GM12874 (cell line): ENCODE results near the gene NOL3.

Source experiments
- TF ChIP-seq, protein P1 (sequence below): IDR thresholded peaks from 2 replicates; pipeline ENCODE4 v1.5.1; 2011; ENCODE audit warnings: low read depth, mild to moderate bottlenecking, control low read depth, low read length, moderate library complexity; ENCODE audit not compliant: insufficient read depth

The NOL3 gene

DNA sequence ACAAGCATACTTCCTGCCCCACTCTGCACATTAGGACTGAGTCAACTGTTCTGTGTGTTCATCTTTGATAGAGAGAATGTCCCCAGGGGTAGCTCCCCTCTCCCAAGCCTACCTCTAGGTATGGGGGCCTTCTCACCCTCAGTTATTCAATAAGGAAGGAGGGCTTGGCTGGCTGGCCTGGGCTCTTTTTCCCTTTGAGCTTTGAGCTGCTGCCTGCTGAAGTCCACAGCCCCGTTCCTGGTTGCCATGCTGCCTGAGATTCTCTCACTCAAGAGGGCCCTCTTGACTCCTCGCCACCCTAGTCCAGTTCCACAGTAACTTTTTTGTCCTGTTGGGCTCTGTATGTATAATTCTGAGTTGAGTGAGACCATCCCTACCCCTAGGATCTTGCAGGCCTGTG, 24.6 kb upstream of the NOL3 start:
- TF ChIP-seq, protein P1, sequence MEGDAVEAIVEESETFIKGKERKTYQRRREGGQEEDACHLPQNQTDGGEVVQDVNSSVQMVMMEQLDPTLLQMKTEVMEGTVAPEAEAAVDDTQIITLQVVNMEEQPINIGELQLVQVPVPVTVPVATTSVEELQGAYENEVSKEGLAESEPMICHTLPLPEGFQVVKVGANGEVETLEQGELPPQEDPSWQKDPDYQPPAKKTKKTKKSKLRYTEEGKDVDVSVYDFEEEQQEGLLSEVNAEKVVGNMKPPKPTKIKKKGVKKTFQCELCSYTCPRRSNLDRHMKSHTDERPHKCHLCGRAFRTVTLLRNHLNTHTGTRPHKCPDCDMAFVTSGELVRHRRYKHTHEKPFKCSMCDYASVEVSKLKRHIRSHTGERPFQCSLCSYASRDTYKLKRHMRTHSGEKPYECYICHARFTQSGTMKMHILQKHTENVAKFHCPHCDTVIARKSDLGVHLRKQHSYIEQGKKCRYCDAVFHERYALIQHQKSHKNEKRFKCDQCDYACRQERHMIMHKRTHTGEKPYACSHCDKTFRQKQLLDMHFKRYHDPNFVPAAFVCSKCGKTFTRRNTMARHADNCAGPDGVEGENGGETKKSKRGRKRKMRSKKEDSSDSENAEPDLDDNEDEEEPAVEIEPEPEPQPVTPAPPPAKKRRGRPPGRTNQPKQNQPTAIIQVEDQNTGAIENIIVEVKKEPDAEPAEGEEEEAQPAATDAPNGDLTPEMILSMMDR, result no peak

DNA sequence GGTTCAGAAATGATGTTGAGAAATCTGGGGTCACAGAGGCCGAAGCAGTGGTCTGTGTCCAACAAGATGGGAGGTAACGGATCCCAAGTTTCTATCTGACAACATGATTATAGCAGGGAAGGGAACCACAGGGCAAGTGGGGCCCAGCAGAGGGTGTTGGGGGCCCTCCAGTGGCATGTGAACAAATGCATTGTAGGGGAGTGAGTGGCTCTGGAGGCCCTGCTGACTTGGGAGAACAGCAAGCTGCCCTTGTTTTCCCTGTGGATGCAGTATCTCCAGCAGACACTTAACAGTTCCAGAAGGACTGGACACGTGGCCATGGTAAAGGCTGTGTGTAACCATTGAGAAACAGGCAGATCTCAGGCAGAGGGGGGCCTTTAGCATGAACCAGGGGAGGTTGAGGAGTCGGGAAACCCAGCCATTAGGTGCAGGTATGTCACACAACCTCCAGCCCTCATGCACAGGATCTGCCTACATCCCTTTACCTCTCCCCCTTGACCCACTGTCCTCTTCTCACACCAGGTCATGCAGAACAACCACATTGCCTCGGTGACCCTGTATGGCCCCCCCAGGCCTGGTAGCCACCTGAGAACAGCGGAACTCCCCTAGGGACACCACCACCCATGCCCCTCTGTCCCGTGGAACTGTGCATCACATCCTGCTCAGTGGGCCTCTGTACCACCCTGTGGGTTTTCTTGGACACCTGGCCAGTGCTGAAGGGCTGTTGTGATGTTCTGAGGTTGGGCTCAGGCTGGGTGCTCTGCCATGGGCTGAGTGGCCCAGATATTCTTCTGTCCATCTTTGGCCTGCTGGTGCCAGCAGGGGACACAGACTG, 23.6 kb upstream of the NOL3 start:
- TF ChIP-seq, protein P1, result no peak

DNA sequence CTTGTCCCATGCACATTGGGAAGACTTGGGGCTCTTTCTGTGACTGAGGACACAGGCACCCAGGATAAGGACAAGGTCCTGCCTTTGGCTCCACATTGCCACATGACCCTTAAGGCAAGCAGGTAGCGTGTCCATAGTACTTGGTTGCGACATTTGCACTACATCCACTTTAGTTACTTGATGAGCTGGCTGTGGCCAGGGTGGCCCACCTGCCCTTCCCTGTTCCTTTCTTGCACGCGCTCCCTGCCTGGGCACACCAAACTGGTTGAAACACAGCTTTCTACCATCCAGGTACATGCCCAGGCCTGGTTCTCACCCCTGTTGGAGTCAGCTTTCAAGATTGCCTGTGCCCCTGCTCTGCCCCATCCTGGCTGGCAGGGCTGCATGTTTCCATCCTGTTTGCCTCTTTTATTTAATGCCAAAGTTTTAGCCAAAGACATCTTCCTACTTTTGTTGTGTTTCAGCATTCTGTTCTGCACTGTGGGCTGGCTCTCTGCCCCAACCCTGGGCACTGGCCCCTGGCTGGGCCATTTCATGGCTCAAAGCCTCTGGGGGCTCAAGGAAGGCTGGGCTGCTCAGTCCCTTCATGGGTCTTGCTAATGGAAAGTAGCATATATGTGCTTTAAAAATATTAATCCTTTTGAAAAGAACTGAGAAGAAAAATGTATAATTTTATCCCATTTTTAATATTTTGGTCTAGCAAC, 22.7 kb upstream of the NOL3 start:
- TF ChIP-seq, protein P1, result no peak

DNA sequence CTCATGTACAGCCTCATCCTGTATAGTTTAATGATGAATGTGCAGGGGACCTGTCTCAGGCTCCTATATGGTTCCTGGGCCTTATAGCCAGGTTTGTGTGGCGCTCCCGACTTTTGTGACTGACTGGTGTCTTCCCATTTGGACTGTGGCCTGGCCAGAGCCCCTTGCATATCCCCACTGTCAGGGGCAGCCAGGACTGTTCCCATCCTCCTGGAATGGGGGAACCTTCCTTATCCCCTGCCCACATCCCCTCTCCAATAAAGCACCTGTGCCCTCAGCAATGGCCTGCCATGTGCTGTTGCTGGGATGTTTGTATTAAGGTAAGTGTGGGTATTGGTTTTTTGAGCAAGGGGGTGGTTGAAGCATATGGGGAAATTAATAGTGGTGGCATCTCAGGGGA, 22.1 kb upstream of the NOL3 start:
- TF ChIP-seq, protein P1, result no peak

DNA sequence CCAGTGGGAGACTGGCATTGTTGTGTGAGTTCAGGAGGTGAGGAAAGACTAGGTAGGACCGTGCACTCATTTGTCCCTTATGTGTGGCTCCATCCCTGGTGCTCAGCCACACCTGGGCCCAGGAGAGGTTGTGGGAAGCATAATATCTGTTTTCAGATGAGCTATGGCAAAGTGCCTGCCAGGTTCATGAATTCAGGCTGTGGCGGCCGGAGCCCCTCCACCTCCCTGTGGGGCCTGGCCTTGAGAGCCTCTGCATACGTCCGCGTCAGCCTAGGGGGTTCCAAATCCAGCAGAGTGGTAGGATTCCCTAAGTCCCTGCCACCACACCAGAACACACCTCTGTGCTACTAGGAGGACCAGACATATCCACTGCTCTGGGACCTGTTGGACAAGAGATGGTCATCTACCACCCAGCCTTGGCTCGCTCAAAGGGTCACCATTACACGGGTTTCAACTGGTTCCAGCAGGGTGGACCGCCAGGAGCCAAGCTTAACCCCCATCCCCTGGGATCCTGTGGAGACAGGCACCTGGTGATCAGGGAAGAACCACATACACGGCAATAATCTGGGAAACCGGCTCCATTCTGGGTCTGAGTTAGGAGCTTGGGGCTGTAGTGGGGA, 21.6 kb upstream of the NOL3 start:
- TF ChIP-seq, protein P1, result no peak

DNA sequence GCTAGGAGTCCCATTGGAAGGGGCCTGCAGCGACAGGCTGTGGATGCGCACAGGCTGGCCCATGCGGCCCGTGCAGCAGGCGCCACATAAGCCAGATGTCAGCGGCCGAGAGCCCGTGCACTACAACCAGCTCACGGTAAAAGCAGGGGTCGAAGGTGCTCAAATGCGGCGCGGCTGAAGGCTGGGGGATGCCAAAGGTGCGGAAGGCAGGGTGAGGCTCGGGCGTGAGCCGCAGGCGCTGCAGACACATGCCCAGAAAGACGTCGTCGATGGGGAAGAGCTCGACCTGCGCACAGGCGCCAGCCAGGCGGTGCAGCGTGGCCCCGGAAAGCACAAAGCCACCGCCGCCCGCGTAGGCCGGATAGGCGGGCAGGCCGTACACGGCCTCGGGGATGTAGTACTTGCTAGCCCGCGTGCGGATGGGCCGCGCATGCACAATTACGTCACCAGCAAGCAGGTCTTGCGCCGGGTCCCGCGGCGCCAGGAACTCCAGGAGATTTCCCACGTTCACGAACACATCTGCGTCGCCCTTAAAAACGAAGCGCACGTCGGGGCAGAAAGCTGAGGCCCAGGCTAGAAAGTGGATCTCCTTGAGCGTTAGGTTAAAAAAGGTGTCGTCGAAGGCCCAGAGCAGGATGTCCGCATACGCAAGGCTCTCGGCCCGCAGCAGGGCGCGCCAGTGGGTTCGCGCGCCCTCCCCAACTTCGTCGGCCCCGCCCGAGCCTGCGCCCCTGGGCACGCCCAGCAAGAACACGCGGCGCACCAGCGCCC, 20.9 kb upstream of the NOL3 start:
- TF ChIP-seq, protein P1, result no peak
